Activated effector memory CD4-positive, alpha-beta T cell treated with Interleukin-2 at 50 U/mL for 16 hours (primary cell): ENCODE measurements around the gene DOCK3.
"Not testable (repeated sequence)": the region's sequence is repeated elsewhere in the genome, so short reads cannot be mapped to it uniquely, and the experiment has no call there.

Experiments used
- DNase-seq: peaks from one replicate; pipeline ENCODE4 v3.0.0-alpha.2; 2020

Gene DOCK3

GRCh38 chr3:51139616-51140015, 464.9 kb downstream of the DOCK3 start:
- DNase-seq: no peak

DNA sequence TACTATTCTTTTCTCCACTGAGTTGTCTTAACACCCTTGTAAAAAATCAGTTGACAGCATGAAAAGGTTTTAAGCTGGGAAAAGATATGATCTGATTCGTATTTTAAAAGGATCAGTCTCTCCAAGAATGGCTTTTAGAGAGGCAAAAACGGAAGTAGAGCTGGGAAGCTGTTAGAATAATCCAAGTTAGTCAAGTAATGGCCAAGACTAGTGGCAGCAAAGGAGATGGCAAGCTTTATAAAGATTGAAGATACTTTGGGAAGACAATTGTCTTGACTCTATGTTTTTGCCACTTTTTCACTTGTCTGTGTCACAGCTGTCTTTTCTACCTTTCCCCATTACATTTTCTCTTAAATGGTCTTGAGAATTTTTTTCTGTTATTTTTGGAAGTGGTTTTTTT, 466.8 kb downstream of the DOCK3 start:
- DNase-seq: no peak

DNA sequence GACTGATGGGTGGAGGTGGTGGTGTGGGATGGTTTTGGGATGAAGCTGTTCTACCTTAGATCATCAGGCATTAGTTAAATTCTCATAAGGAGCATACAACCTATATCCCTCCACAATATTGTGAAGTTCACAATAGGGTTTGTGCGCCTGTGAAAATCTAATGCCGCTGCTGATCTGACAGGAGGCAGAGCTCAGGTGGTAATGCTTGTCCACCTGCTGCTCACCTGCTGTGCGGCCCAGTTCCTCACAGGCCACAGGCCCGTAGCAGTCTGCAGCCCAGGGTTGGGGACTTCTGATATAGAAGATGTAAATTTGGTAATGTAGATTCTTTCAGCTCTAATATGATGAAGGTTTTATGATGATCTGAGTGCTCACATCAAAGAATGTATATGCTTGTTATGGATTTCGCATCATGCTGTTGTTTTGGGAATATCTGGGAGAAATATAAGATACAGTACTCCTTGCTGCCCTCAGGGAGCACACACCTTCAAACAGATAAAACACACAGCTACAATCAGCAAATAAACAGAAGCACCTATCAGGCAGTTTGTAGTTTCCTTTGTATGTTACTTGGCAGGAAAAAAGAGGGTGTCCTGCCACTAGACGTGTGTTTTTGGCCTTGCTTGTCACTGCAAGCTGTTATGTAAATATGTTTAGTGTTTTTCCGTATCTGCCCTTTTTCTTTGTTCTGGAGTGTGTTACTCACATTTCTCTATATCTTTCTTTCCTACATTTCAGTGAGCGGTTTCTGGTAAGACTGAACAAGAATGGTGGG, 471.3 kb downstream of the DOCK3 start:
- DNase-seq: no peak

- DNase-seq: no peak
Observed at GRCh38 chr3:51146781-51147180, 472.1 kb downstream of the DOCK3 start.

DNA sequence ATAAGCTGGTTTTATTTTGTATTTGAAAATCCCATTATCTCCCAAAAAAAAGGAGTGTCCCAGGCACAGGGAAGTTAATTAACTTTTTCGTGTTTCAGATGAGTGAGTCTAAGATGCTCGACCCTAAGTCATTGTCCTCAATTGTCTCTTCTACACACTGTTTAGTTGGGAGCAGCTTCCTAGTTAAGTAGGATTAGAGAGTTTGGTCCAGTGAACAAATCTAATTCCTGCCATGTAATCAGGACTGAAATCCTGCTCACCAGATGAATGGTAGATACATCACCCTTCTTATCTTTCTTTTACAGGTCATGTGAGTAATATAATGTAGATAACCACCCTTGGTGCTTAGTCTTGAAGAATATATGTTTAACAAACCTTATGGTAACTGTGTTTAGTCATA, 481.4 kb downstream of the DOCK3 start:
- no peak for DNase-seq

- DNase-seq: no peak
Observed at GRCh38 chr3:51163051-51163450, 488.3 kb downstream of the DOCK3 start.

- no peak for DNase-seq
Observed at GRCh38 chr3:51173518-51174271, 499.0 kb downstream of the DOCK3 start.

DNA sequence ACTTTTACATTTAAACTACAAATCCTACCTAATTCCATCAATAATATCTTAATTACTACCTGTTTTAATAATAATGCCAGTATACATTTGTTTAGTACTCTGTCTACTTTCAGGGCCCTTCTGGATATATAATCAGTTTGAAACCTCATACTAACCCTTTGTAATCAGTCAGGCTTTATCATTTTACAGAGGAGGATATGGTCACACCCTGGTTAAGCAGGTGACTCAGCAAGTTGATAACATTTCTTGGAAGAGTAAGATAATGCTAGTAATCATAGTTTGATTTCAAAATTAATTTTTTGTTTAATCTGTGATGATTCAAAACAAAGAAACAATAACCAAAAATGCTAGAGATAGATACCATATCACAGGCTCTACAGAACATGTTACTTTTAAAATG, 502.2 kb downstream of the DOCK3 start:
- no peak for DNase-seq

GRCh38 chr3:51186446-51186845, 511.7 kb downstream of the DOCK3 start:
- not testable (repeated sequence) for DNase-seq

DNA sequence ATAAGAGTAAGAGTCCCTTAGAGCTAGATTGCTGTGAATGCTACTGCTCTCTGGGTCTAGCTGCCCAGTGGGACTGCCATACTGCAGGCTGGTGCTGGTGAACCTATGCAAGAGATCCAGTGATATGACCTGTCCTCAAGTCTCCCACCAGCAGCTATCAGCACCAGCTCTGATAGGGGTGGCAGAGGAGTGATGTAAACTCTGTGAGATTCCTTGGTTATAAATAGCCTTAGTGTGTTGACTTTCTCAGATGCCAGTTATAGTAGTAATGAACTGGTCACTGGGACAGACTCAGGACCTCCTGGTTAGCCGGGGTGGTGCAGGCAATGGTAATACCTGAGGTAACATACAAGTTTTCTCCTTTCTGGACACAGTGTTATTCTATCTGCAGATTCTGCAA, 515.5 kb downstream of the DOCK3 start:
- DNase-seq: no peak

- no peak for DNase-seq
Observed at GRCh38 chr3:51190827-51191226, 516.1 kb downstream of the DOCK3 start.

- DNase-seq: no peak
Observed at GRCh38 chr3:51191768-51192167, 517.0 kb downstream of the DOCK3 start.

GRCh38 chr3:51198477-51198876, 523.8 kb downstream of the DOCK3 start:
- no peak for DNase-seq

DNA sequence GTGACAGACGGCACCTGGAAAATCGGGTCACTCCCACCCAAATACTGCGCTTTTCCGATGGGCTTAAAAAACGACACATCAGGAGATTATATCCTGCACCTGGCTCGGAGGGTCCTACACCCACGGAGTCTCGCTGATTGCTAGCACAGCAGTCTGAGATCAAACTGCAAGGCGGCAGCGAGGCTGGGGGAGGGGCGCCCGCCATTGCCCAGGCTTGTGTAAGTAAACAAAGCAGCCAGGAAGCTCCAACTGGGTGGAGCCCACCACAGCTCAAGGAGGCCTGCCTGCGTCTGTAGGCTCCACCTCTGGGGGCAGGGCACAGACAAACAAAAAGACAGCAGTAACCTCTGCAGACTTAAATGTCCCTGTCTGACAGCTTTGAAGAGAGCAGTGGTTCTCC, 524.6 kb downstream of the DOCK3 start:
- not testable (repeated sequence) for DNase-seq

DNA sequence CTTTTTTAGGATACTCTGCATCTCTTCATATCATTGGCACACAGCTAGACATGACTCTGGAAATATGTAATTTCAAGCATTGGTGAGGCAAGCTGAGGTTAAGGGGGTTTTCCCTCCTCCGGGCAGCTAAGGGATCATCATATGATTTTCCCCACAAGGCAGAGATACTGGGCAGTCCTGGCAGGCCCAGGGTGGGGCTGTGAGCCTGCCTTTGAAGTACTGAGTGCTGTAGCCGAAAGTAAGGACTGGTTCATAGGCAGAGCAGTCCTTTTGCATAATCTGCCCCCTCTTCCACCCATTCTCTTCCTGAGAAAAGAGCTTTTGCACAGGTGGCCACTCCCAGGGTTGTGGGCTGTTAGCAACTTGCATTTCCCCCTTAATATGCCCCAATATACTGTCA, 541.6 kb downstream of the DOCK3 start:
- DNase-seq: no peak

GRCh38 chr3:51221959-51222358, 547.2 kb downstream of the DOCK3 start:
- DNase-seq: no peak

DNA sequence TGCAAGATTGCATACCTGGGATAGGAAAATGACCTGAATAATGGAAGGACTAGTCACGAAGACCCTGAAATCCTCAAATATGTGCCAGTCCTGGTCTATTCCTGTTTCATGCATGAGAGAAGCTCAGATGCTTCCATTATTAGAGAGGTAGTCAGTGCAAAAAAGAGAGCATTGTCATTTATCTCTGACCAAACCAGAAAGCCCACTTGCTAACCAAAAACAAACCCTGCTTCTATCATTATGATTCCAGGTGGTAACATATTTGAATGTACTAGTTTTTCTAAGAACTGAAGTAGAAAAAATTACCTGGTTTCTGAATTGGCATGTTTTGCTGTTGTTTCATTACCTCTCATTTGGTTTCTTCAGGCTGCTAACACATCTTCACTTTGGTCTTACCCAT, 549.6 kb downstream of the DOCK3 start:
- DNase-seq: no peak

DNA sequence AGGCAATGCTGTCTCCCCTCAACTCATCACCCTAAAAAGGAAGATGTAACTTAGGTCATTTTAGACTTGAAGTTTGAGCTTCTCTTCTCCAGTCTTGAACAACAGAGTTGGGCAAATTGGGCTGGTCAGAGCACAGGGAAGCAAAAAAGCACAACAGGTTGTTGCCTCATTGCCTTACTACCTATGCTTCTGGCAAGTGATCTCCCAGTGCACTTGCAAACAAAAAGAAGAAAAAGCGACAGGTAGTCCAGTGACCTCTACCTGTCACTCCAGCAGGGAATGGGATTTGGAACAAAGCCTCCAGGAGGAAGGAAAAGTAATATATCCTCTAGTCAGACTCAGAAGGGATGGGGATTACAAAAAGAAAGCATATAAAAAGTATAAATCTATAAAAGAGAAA, 550.1 kb downstream of the DOCK3 start:
- no peak for DNase-seq

DNA sequence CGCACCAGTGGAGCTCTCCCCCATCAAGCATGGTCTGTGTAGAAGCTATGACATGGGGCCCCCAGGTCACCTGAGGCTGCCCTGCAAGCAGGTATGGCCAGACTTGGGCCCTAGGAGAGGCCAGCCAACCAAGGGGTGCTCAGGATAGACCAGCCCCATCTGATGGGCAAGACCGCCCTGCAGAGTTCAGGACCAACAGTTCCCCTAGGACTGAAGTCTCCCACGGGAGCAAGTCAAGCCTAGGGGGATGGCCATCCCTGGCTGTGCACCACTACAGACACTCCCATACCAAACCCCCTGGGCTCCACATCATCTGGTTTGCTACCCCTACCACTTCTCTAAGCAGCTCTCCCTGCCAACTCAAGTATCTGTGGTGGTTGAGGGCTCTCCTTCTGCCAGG, 568.2 kb downstream of the DOCK3 start:
- DNase-seq: no peak

DNA sequence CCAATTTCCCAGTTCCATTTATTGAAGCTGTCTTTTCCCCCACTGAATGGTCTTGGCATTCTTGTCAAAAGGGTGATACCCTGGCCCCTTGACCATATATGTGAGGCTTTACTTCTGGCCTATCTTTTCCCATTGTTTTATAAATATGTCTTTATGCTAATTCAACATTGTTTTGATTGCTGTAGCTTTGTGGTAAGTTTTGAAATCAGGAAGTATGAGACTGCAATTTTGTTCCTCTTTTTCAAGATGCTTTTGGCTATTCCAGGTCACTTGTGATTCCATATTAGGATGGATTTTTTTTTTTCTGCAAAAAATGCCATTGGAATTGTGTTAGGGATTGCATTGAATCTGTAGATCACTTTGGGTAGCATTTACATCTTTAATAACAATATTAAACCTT, 569.2 kb downstream of the DOCK3 start:
- DNase-seq: no peak

DNA sequence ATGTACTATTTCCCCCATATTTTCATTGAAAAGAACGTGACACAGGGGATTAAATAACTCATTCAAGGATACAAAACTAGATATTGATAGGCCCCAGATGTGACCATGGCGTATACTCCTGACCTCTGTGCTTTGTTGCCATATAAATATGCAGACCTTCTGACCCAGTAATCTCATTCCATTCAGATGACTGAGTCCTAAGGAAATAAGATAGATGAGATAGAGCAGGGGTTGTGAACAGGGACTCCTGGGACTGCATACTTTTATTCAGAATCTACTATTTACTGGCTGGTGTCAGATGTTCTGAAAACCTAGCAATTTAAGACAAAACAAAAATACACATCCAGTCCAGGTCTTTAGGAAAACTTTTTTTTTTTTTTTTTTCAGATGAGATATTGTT, 571.1 kb downstream of the DOCK3 start:
- no peak for DNase-seq

- DNase-seq: no peak
Observed at GRCh38 chr3:51257870-51258269, 583.1 kb downstream of the DOCK3 start.

DNA sequence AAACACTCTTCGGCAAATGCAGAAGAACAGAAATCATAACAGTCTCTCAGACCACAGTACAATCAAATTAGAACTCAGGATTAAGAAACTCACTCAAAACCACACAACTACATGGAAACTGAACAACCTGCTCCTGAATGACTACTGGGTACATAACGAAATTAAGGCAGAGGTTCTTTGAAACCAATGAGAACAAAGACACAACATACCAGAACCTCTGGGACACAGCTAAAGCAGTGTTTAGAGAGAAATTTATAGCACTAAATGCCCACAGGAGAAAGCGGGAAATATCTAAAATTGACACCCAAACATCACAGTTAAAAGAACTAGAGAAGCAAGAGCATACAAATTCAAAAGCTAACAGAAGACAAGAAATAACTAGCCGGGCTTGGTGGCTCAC, 589.4 kb downstream of the DOCK3 start:
- DNase-seq: not testable (repeated sequence)

DNA sequence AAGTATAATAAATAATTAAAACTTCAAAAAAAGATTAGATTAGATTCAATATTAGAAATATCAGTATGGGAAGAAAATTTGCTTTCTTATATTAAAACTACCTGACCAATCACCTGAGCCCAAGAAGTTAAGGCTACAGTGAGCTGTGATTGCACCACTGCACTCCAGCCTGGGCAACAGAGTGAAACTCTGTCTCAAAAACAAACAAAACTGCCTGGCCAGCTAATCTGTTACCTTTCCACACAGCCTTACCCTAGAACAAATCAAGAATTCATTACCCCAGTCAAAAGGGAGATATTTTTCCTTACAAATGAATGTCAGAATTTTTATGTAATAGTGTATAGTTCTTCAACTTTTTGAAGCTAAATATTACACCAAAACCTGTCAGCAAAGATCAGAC, 593.4 kb downstream of the DOCK3 start:
- no peak for DNase-seq

- no peak for DNase-seq
Observed at GRCh38 chr3:51269466-51269865, 594.7 kb downstream of the DOCK3 start.
